HCEC 1CT (cell line): Measurements from ENCODE around the gene TBCD.
A peak's percentile ranks its signal among the peaks of the same experiment; 100 is the strongest.
"Not testable (repeated sequence)": the region's sequence is repeated elsewhere in the genome, so short reads cannot be mapped to it uniquely, and the experiment has no call there.

Source experiments
- DNase-seq: peaks from one replicate; pipeline ENCODE4 v3.0.0-alpha.2; 2017

TBCD gene

GRCh38 chr17:82767041-82767754 is 15.3 kb downstream of the TBCD start:
- DNase-seq, result peak; percentile 33

GRCh38 chr17:82769041-82769440 is 17.2 kb downstream of the TBCD start:
- no peak for DNase-seq

- DNase-seq, result peak; percentile 78
These were observed 20.2 kb downstream of the TBCD start for GRCh38 chr17:82772026-82772425.

GRCh38 chr17:82774456-82774855 is 22.6 kb downstream of the TBCD start:
- not testable (repeated sequence) for DNase-seq

- DNase-seq, result no peak
These were observed 23.3 kb downstream of the TBCD start for GRCh38 chr17:82775001-82775823.

- DNase-seq, result no peak
These were observed 24.6 kb downstream of the TBCD start for GRCh38 chr17:82776454-82776853.

GRCh38 chr17:82777778-82778375 is 26.0 kb downstream of the TBCD start:
- not testable (repeated sequence) for DNase-seq

GRCh38 chr17:82779541-82779940 is 27.7 kb downstream of the TBCD start:
- DNase-seq, result no peak

- no peak for DNase-seq
These were observed 28.3 kb downstream of the TBCD start for GRCh38 chr17:82780195-82780594.

GRCh38 chr17:82780971-82781893 is 29.4 kb downstream of the TBCD start:
- DNase-seq, result no peak

GRCh38 chr17:82781894-82782274 is 30.0 kb downstream of the TBCD start:
- peak; percentile 47 for DNase-seq

GRCh38 chr17:82782657-82783207 is 30.9 kb downstream of the TBCD start:
- no peak for DNase-seq

- DNase-seq, result no peak
These were observed 31.6 kb downstream of the TBCD start for GRCh38 chr17:82783498-82783897.

- not testable (repeated sequence) for DNase-seq
These were observed 33.7 kb downstream of the TBCD start for GRCh38 chr17:82785581-82785980.

GRCh38 chr17:82786427-82786826 is 34.6 kb downstream of the TBCD start:
- DNase-seq, result no peak

GRCh38 chr17:82787081-82787848 is 35.4 kb downstream of the TBCD start:
- DNase-seq, result no peak

GRCh38 chr17:82788206-82789001 is 36.5 kb downstream of the TBCD start:
- DNase-seq, result no peak

GRCh38 chr17:82789051-82789592 is 37.3 kb downstream of the TBCD start:
- no peak for DNase-seq

GRCh38 chr17:82789806-82790205 is 37.9 kb downstream of the TBCD start:
- DNase-seq, result no peak

- DNase-seq, result no peak
These were observed 38.5 kb downstream of the TBCD start for GRCh38 chr17:82790391-82790790.
